Panc1 (cell line): ENCODE results near the gene BBS1. TPM values are rescaled to one million over a fixed set of nuclear protein-coding genes. Genes with fewer than 3 reads are reported as not detected.

Experiments
- ATAC-seq: fragments of 200-7000 bp; cut with Tn5 transposase; 2 replicates; pipeline ENCODE4 v1.9.1; 2020; ENCODE audit warnings: mild to moderate bottlenecking, moderate library complexity
- BruUV-seq: library from RNA; stranded (reverse); fragments of 400-500 nt; replicated peaks from 2 replicates; lab custom pipeline; 2021; lab: Mats Ljungman, UMichigan
- CTCF ChIA-PET: fragments of 300-600 bp; sonication (Branson Sonifier 250); formaldehyde crosslinking; loops from one replicate; lab custom pipeline; 2022; ENCODE audit warnings: antibody characterized with exemption; lab: Charles Lee
- POLR2A ChIA-PET: fragments of 300-600 bp; sonication (Branson Sonifier 250); formaldehyde crosslinking; loops from one replicate; lab custom pipeline; 2022; ENCODE audit warnings: antibody characterized with exemption; lab: Charles Lee
- DNase-seq: peaks from one replicate; pipeline ENCODE4 v3.0.0-alpha.2; 2010; ENCODE audit warnings: low read depth, low spot score
- H3K27ac ChIP-seq: 2 replicates; pipeline ENCODE4 v1.5.1; 2011; ENCODE audit warnings: mild to moderate bottlenecking, low read length, inconsistent platforms
- H3K27me3 ChIP-seq: fragments of 200-500 bp; sonication (Bioruptor generic); 2 replicates; pipeline ENCODE4 v1.6.0; 2014; ENCODE audit warnings: low read length, inconsistent platforms; ENCODE audit not compliant: control insufficient read depth, insufficient read depth
- H3K36me3 ChIP-seq: fragments of 200-500 bp; sonication (Bioruptor generic); 2 replicates; pipeline ENCODE4 v1.5.1; 2014; ENCODE audit warnings: inconsistent platforms, mild to moderate bottlenecking, low read length, moderate library complexity; ENCODE audit not compliant: control insufficient read depth, insufficient read depth
- H3K4me1 ChIP-seq: 2 replicates; pipeline ENCODE4 v1.5.1; 2011; ENCODE audit warnings: inconsistent platforms, mild to moderate bottlenecking, low read length, moderate library complexity; ENCODE audit not compliant: control insufficient read depth, insufficient read depth
- H3K4me3 ChIP-seq, 2 experiments: 2 replicates each; pipeline ENCODE4 v1.5.1; 2011 to 2012; ENCODE audit warnings: low read depth in 2 of 2, low read length in 2 of 2, mild to moderate bottlenecking in 2 of 2, inconsistent platforms in 1 of 2, moderate library complexity in 1 of 2
- H3K9me3 ChIP-seq: fragments of 200-500 bp; sonication (Bioruptor generic); 2 replicates; pipeline ENCODE4 v1.5.1; 2014; ENCODE audit warnings: low read depth, mild to moderate bottlenecking, inconsistent platforms, low read length, moderate library complexity; ENCODE audit not compliant: control insufficient read depth, insufficient read depth
- SIN3A ChIP-seq: IDR thresholded peaks from 2 replicates; pipeline ENCODE4 v1.6.1; 2012; ENCODE audit warnings: low read depth, mild to moderate bottlenecking, low read length, moderate library complexity, borderline replicate concordance; ENCODE audit not compliant: insufficient read depth
- in situ Hi-C: cut with HindIII; loops from 2 replicates; pipeline ENCODE4 v1.10.0; 2016; ENCODE audit warnings: low sequenced_read_pairs, low pct_unique_long_range_greater_than_20kb
- intact Hi-C: fragments of 100-400 bp; cut with micrococcal nuclease; formaldehyde crosslinking; loops from one replicate; pipeline ENCODE4 v1.10.0; 2022; ENCODE audit not compliant: unreplicated experiment
- total RNA-seq: library from RNA; stranded (reverse); gene quantifications from one replicate; pipeline ENCODE4 v1.2.1, GENCODE V29; 2021; ENCODE audit not compliant: unreplicated experiment
- TF ChIP-seq, protein P1 (sequence below): fragments of 450-650 bp; IDR thresholded peaks from 2 replicates; pipeline ENCODE4 v1.5.1; 2017; ENCODE audit warnings: mild to moderate bottlenecking
- TF ChIP-seq, protein P2 (sequence below), 2 experiments: IDR thresholded peaks; 2 replicates each; pipeline ENCODE4 v1.6.1; 2011 to 2012; ENCODE audit warnings: low read depth in 2 of 2, control low read depth in 1 of 2, low read length in 1 of 2, mild to moderate bottlenecking in 1 of 2, moderate library complexity in 1 of 2; ENCODE audit not compliant: insufficient read depth in 1 of 2

Gene BBS1
- total RNA-seq, 1 experiment from 2014 or later: 26.9 TPM

DNA sequence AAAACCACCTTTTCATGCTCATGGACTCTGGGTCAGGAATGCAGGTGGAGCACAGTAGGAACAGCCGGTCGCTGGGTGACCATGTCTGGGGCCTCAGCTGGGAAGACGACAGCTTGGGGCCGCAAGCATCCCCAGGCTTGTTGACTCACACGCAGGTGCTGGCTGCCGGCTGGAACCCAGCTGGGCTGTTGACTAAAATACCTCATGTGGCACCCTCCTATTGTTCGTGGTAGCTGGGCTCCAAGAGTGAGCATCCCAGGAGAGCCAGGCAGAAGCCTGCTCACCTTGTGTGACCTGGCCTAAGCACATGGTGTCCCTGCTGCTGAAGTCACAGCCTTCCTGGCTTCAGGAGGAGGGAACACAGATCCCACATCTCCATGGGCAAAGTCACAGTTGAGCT is 20.8 kb upstream of the BBS1 start:
- DNase-seq (no peak), ATAC-seq (no peak; the same call in 1 of the 2 replicates)
- ChIA-PET CTCF (interaction anchor here (0.7 to 1.1 kb wide), 2 partner anchors 17 to 189 kb away, joined by 3 to 5 read pairs; no protein-coding TSS in a partner anchor), POLR2A (interaction anchor here (0.7 kb wide), 1 partner anchor 59 kb away, joined by 9 read pairs; no protein-coding TSS in a partner anchor)
- H3K27me3 ChIP-seq: no peaks in the 10 kb centered on the region
- in situ Hi-C loops (no loop called here), intact Hi-C loops (no loop called here)
- no peaks in the 10 kb centered on the region for H3K9me3 ChIP-seq
- no peak for TF ChIP-seq SIN3A
- TF ChIP-seq, protein P1, sequence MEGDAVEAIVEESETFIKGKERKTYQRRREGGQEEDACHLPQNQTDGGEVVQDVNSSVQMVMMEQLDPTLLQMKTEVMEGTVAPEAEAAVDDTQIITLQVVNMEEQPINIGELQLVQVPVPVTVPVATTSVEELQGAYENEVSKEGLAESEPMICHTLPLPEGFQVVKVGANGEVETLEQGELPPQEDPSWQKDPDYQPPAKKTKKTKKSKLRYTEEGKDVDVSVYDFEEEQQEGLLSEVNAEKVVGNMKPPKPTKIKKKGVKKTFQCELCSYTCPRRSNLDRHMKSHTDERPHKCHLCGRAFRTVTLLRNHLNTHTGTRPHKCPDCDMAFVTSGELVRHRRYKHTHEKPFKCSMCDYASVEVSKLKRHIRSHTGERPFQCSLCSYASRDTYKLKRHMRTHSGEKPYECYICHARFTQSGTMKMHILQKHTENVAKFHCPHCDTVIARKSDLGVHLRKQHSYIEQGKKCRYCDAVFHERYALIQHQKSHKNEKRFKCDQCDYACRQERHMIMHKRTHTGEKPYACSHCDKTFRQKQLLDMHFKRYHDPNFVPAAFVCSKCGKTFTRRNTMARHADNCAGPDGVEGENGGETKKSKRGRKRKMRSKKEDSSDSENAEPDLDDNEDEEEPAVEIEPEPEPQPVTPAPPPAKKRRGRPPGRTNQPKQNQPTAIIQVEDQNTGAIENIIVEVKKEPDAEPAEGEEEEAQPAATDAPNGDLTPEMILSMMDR: no peak
- H3K27ac ChIP-seq: no peak overlapping the region
- H3K4me1 ChIP-seq: no peaks in the 10 kb centered on the region
- no TSS peak for BruUV-seq
- H3K4me3 ChIP-seq: no peak overlapping the region
- H3K36me3 ChIP-seq: peaks cover 5% of the 10 kb centered on the region; the same call in 1 of the 2 replicates

DNA sequence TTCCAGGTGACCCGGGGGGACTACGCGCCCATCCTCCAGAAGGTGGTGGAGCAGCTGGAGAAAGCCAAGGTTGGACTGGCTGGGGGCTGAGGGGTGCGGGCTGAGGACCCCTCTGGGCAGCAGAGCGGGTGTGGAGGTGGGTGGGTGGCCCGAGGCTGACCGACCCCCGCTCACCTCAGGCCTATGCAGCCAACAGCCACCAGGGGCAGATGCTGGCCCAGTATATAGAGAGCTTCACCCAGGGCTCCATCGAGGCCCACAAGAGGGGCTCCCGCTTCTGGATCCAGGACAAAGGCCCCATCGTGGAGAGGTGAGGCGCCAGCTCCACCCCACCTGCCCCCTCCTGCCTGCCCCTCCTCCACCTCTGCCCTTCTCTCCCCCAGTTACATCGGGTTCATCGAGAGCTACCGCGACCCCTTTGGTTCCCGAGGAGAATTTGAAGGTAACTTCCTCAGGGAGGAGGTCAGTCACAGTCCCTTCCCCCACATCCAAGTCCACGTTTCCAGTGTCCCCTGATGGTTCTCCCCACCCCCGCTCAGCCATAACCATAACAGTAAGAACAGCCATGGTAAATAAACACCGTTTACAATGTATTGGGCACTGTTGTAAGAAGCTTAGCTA is 19.0 kb upstream of the BBS1 start:
- no peaks in the 10 kb centered on the region for H3K9me3 ChIP-seq
- BruUV-seq: no TSS peak
- H3K4me1 ChIP-seq: no peaks in the 10 kb centered on the region
- intact Hi-C loops: no loop called here
- peaks cover 5% of the 10 kb centered on the region for H3K36me3 ChIP-seq
- CTCF ChIA-PET: interaction anchor here (0.6 to 1.3 kb wide), 4 partner anchors 21 to 386 kb away, joined by 3 to 12 read pairs (median 4); partner anchors contain the start of gene PELI3
- no peak overlapping the region for H3K27ac ChIP-seq
- ATAC-seq (peak; percentile 63), DNase-seq (no peak)
- H3K27me3 ChIP-seq: no peaks in the 10 kb centered on the region
- POLR2A ChIA-PET: no interaction called here
- TF ChIP-seq, protein P2, sequence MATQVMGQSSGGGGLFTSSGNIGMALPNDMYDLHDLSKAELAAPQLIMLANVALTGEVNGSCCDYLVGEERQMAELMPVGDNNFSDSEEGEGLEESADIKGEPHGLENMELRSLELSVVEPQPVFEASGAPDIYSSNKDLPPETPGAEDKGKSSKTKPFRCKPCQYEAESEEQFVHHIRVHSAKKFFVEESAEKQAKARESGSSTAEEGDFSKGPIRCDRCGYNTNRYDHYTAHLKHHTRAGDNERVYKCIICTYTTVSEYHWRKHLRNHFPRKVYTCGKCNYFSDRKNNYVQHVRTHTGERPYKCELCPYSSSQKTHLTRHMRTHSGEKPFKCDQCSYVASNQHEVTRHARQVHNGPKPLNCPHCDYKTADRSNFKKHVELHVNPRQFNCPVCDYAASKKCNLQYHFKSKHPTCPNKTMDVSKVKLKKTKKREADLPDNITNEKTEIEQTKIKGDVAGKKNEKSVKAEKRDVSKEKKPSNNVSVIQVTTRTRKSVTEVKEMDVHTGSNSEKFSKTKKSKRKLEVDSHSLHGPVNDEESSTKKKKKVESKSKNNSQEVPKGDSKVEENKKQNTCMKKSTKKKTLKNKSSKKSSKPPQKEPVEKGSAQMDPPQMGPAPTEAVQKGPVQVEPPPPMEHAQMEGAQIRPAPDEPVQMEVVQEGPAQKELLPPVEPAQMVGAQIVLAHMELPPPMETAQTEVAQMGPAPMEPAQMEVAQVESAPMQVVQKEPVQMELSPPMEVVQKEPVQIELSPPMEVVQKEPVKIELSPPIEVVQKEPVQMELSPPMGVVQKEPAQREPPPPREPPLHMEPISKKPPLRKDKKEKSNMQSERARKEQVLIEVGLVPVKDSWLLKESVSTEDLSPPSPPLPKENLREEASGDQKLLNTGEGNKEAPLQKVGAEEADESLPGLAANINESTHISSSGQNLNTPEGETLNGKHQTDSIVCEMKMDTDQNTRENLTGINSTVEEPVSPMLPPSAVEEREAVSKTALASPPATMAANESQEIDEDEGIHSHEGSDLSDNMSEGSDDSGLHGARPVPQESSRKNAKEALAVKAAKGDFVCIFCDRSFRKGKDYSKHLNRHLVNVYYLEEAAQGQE (IDR thresholded peaks at IDR 0.05; ENCODE audit: insufficient read depth in 1 of 2, low read depth in 2 of 2, low read length in 1 of 2): no peak
- TF ChIP-seq, protein P1: peak; percentile 50; the same call in 1 of the 2 replicates
- no peak overlapping the region for H3K4me3 ChIP-seq
- in situ Hi-C loops: no loop called here
